Colonic mucosa (tissue), 4 donors: ENCODE measurements around the gene PCDHGA1. TPM values are rescaled to one million over a fixed set of nuclear protein-coding genes. Genes with fewer than 3 reads are reported as not detected.

Experiments used
- DNase-seq: peaks from one replicate; pipeline ENCODE4 v3.0.0-alpha.2; 2020
- H3K27ac ChIP-seq: fragments of 200-600 bp; one replicate; pipeline ENCODE4 v1.8.0; 2021
- H3K27me3 ChIP-seq: fragments of 200-600 bp; one replicate; pipeline ENCODE4 v1.8.0; 2021
- H3K36me3 ChIP-seq: fragments of 200-600 bp; one replicate; pipeline ENCODE4 v1.8.0; 2021
- H3K4me1 ChIP-seq: fragments of 200-600 bp; one replicate; pipeline ENCODE4 v1.8.0; 2021; ENCODE audit warnings: mild to moderate bottlenecking
- H3K4me3 ChIP-seq: fragments of 200-600 bp; one replicate; pipeline ENCODE4 v1.8.0; 2021
- H3K9ac ChIP-seq, 2 donors: one replicate each; pipeline ENCODE4 v1.7.0; 2013; ENCODE audit warnings: control low read depth in 2 of 2, low read depth in 2 of 2, low read length in 2 of 2
- H3K9me3 ChIP-seq: fragments of 200-600 bp; one replicate; pipeline ENCODE4 v1.8.0; 2021
- CTCF ChIP-seq: fragments of 200-600 bp; IDR thresholded peaks from one replicate; pipeline ENCODE4 v1.8.0; 2022; ENCODE audit warnings: antibody characterized with exemption, mild to moderate bottlenecking
- intact Hi-C: fragments of 100-400 bp; cut with DNase I; formaldehyde crosslinking; loops from one replicate; pipeline ENCODE4 v1.14.1; 2022
- total RNA-seq, 2 donors: library from RNA; stranded (reverse); fragmentation: NEBNext Ultra II Directional in 1 of 2; extraction: Animal tissue kit (Norgen Biotek cat#: 25700) in 1 of 2; gene quantifications; one replicate each; pipeline ENCODE4 v1.2.1, GENCODE V29; 2021
- donor health status: healthy.
- donor health status: DM: no; HTN: no; CAD: no.
- donor health status: DM: no; HTN: no; CAD: no.

Gene PCDHGA1
- total RNA-seq, 2 donors from 2014 or later, result 0.10 to 0.37 TPM

GRCh38 chr5:141439411-141440141 lies 109.3 kb downstream of the PCDHGA1 start:
- no peak overlapping the region for H3K4me3 ChIP-seq
- intact Hi-C loops, result no loop called here
- no peak overlapping the region for H3K9ac ChIP-seq
- TF ChIP-seq CTCF, result no peak
- DNase-seq, result no peak
- H3K27me3 ChIP-seq, result no peaks in the 10 kb centered on the region
- no peaks in the 10 kb centered on the region for H3K4me1 ChIP-seq
- H3K9me3 ChIP-seq, result no peaks in the 10 kb centered on the region
- H3K36me3 ChIP-seq, result no peaks in the 10 kb centered on the region
- no peak overlapping the region for H3K27ac ChIP-seq

- Histone ChIP-seq H3K9ac (no peak overlapping the region), H3K4me1 (no peaks in the 10 kb centered on the region), H3K9me3 (no peaks in the 10 kb centered on the region), H3K27ac (no peak overlapping the region), H3K27me3 (no peaks in the 10 kb centered on the region), H3K4me3 (no peak overlapping the region), H3K36me3 (no peaks in the 10 kb centered on the region)
- TF ChIP-seq CTCF, result no peak
- no peak for DNase-seq
- intact Hi-C loops, result no loop called here
Measured at GRCh38 chr5:141440341-141440740, 110.0 kb downstream of the PCDHGA1 start.

GRCh38 chr5:141441571-141442170 lies 111.4 kb downstream of the PCDHGA1 start:
- Histone ChIP-seq H3K36me3 (no peaks in the 10 kb centered on the region), H3K27ac (no peak overlapping the region), H3K9me3 (no peaks in the 10 kb centered on the region), H3K9ac (no peak overlapping the region), H3K27me3 (no peaks in the 10 kb centered on the region), H3K4me3 (no peak overlapping the region), H3K4me1 (no peaks in the 10 kb centered on the region)
- intact Hi-C loops, result no loop called here
- DNase-seq, result no peak
- no peak for TF ChIP-seq CTCF

GRCh38 chr5:141465351-141465750 lies 135.0 kb downstream of the PCDHGA1 start:
- intact Hi-C loops, result no loop called here
- H3K27me3 ChIP-seq, result no peaks in the 10 kb centered on the region
- H3K4me3 ChIP-seq, result no peak overlapping the region
- no peak for TF ChIP-seq CTCF
- no peak overlapping the region for H3K9ac ChIP-seq
- H3K9me3 ChIP-seq, result no peaks in the 10 kb centered on the region
- H3K4me1 ChIP-seq, result no peaks in the 10 kb centered on the region
- no peak overlapping the region for H3K27ac ChIP-seq
- DNase-seq, result no peak
- no peaks in the 10 kb centered on the region for H3K36me3 ChIP-seq

GRCh38 chr5:141475625-141476131 lies 145.4 kb downstream of the PCDHGA1 start, which contains the start of gene PCDHGC3:
Gene PCDHGC3 (plus strand): TSS chr5:141475966. CDS start chr5:141476117, 151 bp downstream.
- DNase-seq, result peak; percentile 90
- TF ChIP-seq CTCF, result peak; percentile 26
- Histone ChIP-seq H3K27me3 (no peaks in the 10 kb centered on the region), H3K4me3 (peak within 1 kb of the TSS; percentile 46), H3K27ac (peak within 1 kb of the TSS; percentile 55), H3K36me3 (no peaks in the 10 kb centered on the region), H3K9me3 (no peaks in the 10 kb centered on the region), H3K4me1 (no peaks in the 10 kb centered on the region), H3K9ac (peak within 1 kb of the TSS; percentile 72 to 79)
- intact Hi-C loops, result loop anchor here (5.0 kb wide), 1 partner anchor 42 kb away; no protein-coding TSS in a partner anchor
